PC-9 (cell line): ENCODE results near the gene PTPRM. TPM values are rescaled to one million over a fixed set of nuclear protein-coding genes. Genes with fewer than 3 reads are reported as not detected.

Experiments
- BruUV-seq: library from RNA; stranded (reverse); fragments of 400-500 nt; replicated peaks from 2 replicates; lab custom pipeline; 2021; lab: Mats Ljungman, UMichigan
- CTCF ChIA-PET: fragments of 300-600 bp; sonication (Branson Sonifier 250); formaldehyde crosslinking; loops from one replicate; lab custom pipeline; 2022; ENCODE audit warnings: antibody characterized with exemption; lab: Charles Lee
- POLR2A ChIA-PET: fragments of 300-600 bp; sonication (Branson Sonifier 250); formaldehyde crosslinking; loops from one replicate; lab custom pipeline; 2022; ENCODE audit warnings: antibody characterized with exemption; ENCODE audit not compliant: unreplicated experiment; lab: Charles Lee
- DNase-seq, 2 experiments: peaks; one replicate each; pipeline versions ENCODE4 v3.0.0 to v3.0.0-alpha.2; 2015 to 2022; ENCODE audit warnings: mixed read lengths in 1 of 2
- H2AFZ ChIP-seq: fragments of 200-600 bp; sonication (generic); 2 replicates; pipeline ENCODE4 v1.8.1; 2017; ENCODE audit warnings: antibody characterized with exemption
- H3F3A ChIP-seq: fragments of 200-600 bp; sonication (generic); 2 replicates; pipeline ENCODE4 v1.8.1; 2017; ENCODE audit warnings: antibody characterized with exemption, mild to moderate bottlenecking, low read depth; ENCODE audit not compliant: insufficient read depth
- H3K27ac ChIP-seq: fragments of 200-600 bp; sonication (generic); 2 replicates; pipeline ENCODE4 v1.6.1; 2016; ENCODE audit warnings: mixed run types
- H3K27me3 ChIP-seq: fragments of 200-600 bp; sonication (generic); 2 replicates; pipeline ENCODE4 v1.6.1; 2016; ENCODE audit warnings: low read depth, mixed run types; ENCODE audit not compliant: insufficient read depth
- H3K36me3 ChIP-seq: fragments of 200-600 bp; sonication (generic); 2 replicates; pipeline ENCODE4 v1.6.1; 2016; ENCODE audit warnings: low read depth, mixed run types
- H3K4me1 ChIP-seq: fragments of 200-600 bp; sonication (generic); replicated peaks from 2 replicates; pipeline ENCODE4 v1.6.1; 2016; ENCODE audit warnings: mixed run types; ENCODE audit not compliant: insufficient read depth
- H3K4me2 ChIP-seq: fragments of 200-600 bp; sonication (generic); 2 replicates; pipeline ENCODE4 v1.6.1; 2017; ENCODE audit warnings: mixed run types
- H3K4me3 ChIP-seq: fragments of 200-600 bp; sonication (generic); 2 replicates; pipeline ENCODE4 v1.6.1; 2016; ENCODE audit warnings: mixed run types
- H3K79me2 ChIP-seq: fragments of 200-600 bp; sonication (generic); 2 replicates; pipeline ENCODE4 v1.6.1; 2017; ENCODE audit warnings: low read depth, mixed run types
- H3K9me2 ChIP-seq: fragments of 200-600 bp; sonication (generic); 2 replicates; pipeline ENCODE4 v1.8.1; 2017; ENCODE audit warnings: mild to moderate bottlenecking; ENCODE audit not compliant: insufficient read depth
- H3K9me3 ChIP-seq: fragments of 200-600 bp; sonication (generic); 2 replicates; pipeline ENCODE4 v1.8.1; 2016; ENCODE audit warnings: low read depth; ENCODE audit not compliant: insufficient read depth
- H4K20me1 ChIP-seq: fragments of 200-600 bp; sonication (generic); 2 replicates; pipeline ENCODE4 v1.8.1; 2017; ENCODE audit not compliant: insufficient read depth
- EZH2 ChIP-seq: fragments of 200-600 bp; sonication (generic); IDR thresholded peaks from 2 replicates; pipeline ENCODE4 v1.8.0; 2017; ENCODE audit warnings: antibody characterized with exemption, low read depth
- intact Hi-C: fragments of 100-400 bp; cut with micrococcal nuclease; formaldehyde crosslinking; loops from one replicate; pipeline ENCODE4 v1.10.0; 2022; ENCODE audit not compliant: unreplicated experiment
- total RNA-seq: library from RNA; stranded (reverse); gene quantifications from 2 replicates; pipeline ENCODE4 v1.2.3, GENCODE V29; 2021
- TF ChIP-seq, protein P1 (sequence below): fragments of 200-600 bp; sonication (generic); conservative IDR thresholded peaks from 2 replicates; pipeline ENCODE4 v1.6.1; 2017; ENCODE audit warnings: mixed run types, antibody characterized with exemption, mild to moderate bottlenecking, moderate library complexity

PTPRM gene
- total RNA-seq, 1 experiment from 2014 or later = 32.5 TPM

DNA sequence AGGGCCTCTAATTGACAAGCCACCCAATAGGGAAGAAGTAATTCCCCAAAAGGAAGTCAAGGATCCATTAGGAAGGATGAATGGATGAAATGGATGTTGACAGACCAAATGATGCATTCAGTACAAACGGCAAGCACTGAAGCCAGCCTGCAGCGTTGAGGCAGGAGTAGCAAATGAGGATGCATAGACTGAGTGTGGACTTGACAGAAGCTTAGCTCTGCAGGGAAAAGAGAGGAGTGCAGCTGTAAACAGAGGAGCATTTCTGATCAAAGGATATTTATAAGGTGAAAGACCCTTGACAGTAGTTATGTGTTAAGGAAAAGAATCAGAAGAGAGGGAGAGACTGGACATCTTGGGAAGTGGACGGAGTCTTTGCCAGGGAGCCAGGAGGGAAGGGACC, 788.9 kb downstream of the PTPRM start:
- POLR2A ChIA-PET = no interaction called here
- CTCF ChIA-PET = no interaction called here
- TF ChIP-seq, protein P1, sequence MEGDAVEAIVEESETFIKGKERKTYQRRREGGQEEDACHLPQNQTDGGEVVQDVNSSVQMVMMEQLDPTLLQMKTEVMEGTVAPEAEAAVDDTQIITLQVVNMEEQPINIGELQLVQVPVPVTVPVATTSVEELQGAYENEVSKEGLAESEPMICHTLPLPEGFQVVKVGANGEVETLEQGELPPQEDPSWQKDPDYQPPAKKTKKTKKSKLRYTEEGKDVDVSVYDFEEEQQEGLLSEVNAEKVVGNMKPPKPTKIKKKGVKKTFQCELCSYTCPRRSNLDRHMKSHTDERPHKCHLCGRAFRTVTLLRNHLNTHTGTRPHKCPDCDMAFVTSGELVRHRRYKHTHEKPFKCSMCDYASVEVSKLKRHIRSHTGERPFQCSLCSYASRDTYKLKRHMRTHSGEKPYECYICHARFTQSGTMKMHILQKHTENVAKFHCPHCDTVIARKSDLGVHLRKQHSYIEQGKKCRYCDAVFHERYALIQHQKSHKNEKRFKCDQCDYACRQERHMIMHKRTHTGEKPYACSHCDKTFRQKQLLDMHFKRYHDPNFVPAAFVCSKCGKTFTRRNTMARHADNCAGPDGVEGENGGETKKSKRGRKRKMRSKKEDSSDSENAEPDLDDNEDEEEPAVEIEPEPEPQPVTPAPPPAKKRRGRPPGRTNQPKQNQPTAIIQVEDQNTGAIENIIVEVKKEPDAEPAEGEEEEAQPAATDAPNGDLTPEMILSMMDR = no peak
- no peak for TF ChIP-seq EZH2
- Histone ChIP-seq H3K9me2 (no peaks in the 10 kb centered on the region), H3K79me2 (no peaks in the 10 kb centered on the region), H3K9me3 (no peaks in the 10 kb centered on the region; the same call in 1 of the 2 replicates), H3K4me2 (no peak overlapping the region), H3K4me3 (no peak overlapping the region), H3K27me3 (no peaks in the 10 kb centered on the region), H4K20me1 (no peaks in the 10 kb centered on the region), H3K36me3 (no peaks in the 10 kb centered on the region), H2AFZ (no peak overlapping the region), H3F3A (no peaks in the 10 kb centered on the region), H3K27ac (no peak overlapping the region), H3K4me1 (no peaks in the 10 kb centered on the region)
- DNase-seq = no peak
- intact Hi-C loops = no loop called here
- no TSS peak for BruUV-seq

GRCh38 chr18:8357320-8357719, 790.2 kb downstream of the PTPRM start:
- no peaks in the 10 kb centered on the region for H3K4me1 ChIP-seq
- H3K79me2 ChIP-seq = no peaks in the 10 kb centered on the region
- H3K27ac ChIP-seq = no peak overlapping the region
- no peaks in the 10 kb centered on the region for H3K9me2 ChIP-seq
- H2AFZ ChIP-seq = no peak overlapping the region
- CTCF ChIA-PET = interaction anchor here (1.0 kb wide), 1 partner anchor 28 kb away, joined by 4 read pairs; no protein-coding TSS in a partner anchor
- no peaks in the 10 kb centered on the region for H4K20me1 ChIP-seq
- intact Hi-C loops = no loop called here
- no peak for DNase-seq
- no peaks in the 10 kb centered on the region; the same call in 1 of the 2 replicates for H3K9me3 ChIP-seq
- H3F3A ChIP-seq = no peaks in the 10 kb centered on the region
- no TSS peak for BruUV-seq
- no peaks in the 10 kb centered on the region for H3K36me3 ChIP-seq
- POLR2A ChIA-PET = no interaction called here
- no peak overlapping the region for H3K4me3 ChIP-seq
- H3K27me3 ChIP-seq = no peaks in the 10 kb centered on the region
- H3K4me2 ChIP-seq = no peak overlapping the region
- TF ChIP-seq EZH2 = no peak
- TF ChIP-seq, protein P1 = no peak

GRCh38 chr18:8358033-8358765, 791.1 kb downstream of the PTPRM start:
- intact Hi-C loops = no loop called here
- CTCF ChIA-PET = no interaction called here

More at GRCh38 chr18:8358033-8358765, 791.1 kb downstream of the PTPRM start:
- Histone ChIP-seq H3K27ac (no peak overlapping the region), H3K36me3 (no peaks in the 10 kb centered on the region), H3K4me2 (no peak overlapping the region), H3K4me1 (no peaks in the 10 kb centered on the region), H2AFZ (no peak overlapping the region), H3K79me2 (no peaks in the 10 kb centered on the region), H3K9me3 (no peaks in the 10 kb centered on the region; the same call in 1 of the 2 replicates), H3K9me2 (no peaks in the 10 kb centered on the region), H3F3A (no peaks in the 10 kb centered on the region), H4K20me1 (no peaks in the 10 kb centered on the region), H3K27me3 (no peaks in the 10 kb centered on the region), H3K4me3 (no peak overlapping the region)
- TF ChIP-seq, protein P1 = no peak
- TF ChIP-seq EZH2 = no peak
- POLR2A ChIA-PET = no interaction called here
- no peak for DNase-seq
- no TSS peak for BruUV-seq
